Measurements from ENCODE around the gene PTGER3. TPM values are rescaled to one million over a fixed set of nuclear protein-coding genes. Genes with fewer than 3 reads are reported as not detected.

Gene PTGER3
- total and polyA plus RNA-seq, 3 experiments from 2014 or later: not detected

- ChIA-PET POLR2A (no interaction called here), CTCF (no interaction called here)
- Mint-ChIP-seq H3K27me3 (no peaks in the 10 kb centered on the region), H3K4me3 (no peak overlapping the region), H3K9me3 (peaks cover 4 to 14% (median 8%) of the 10 kb centered on the region in 5 donors), H3K27ac (no peak overlapping the region), H3K4me1 (no peaks in the 10 kb centered on the region), H3K36me3 (no peaks in the 10 kb centered on the region)
- no peak overlapping the region for H3K27ac ChIP-seq (ENCODE audit: low read depth, low read length)
- no peaks in the 10 kb centered on the region for H3K4me1 ChIP-seq (ENCODE audit: insufficient read depth, low read length)
- H3K9me3 ChIP-seq (ENCODE audit: low read length): no peaks in the 10 kb centered on the region
- no peaks in the 10 kb centered on the region for H3K36me3 ChIP-seq (ENCODE audit: insufficient read depth, low read length)
- H3K27me3 ChIP-seq (ENCODE audit: insufficient read depth, low read length, poor library complexity, severe bottlenecking): no peaks in the 10 kb centered on the region
- H3K4me3 ChIP-seq (ENCODE audit: low read length): no peak overlapping the region
- DNase-seq: no peak
Measured at GRCh38 chr1:70922196-70922595, 125.4 kb downstream of the PTGER3 start.

Other genes starting within 250 kb of the PTGER3 start
- gene ZRANB2, start 33.2 kb upstream of the PTGER3 start, total RNA-seq: 10 to 100 TPM; 98.6 to 99.5 TPM
- 44.7 TPM for gene ZRANB2, start 33.2 kb upstream of the PTGER3 start, polyA plus RNA-seq